HEK293T (cell line): ENCODE data around the gene RET.

Experiments
- CTCF ChIA-PET: fragments of 350-600 bp; formaldehyde crosslinking; extraction: SDS; loops from one replicate; lab custom pipeline; 2021; ENCODE audit warnings: antibody characterized with exemption, inconsistent platforms; lab: Yijun Ruan, JAX
- POLR2A ChIA-PET: fragments of 350-600 bp; formaldehyde crosslinking; extraction: SDS; loops from one replicate; lab custom pipeline; 2020; ENCODE audit warnings: antibody characterized with exemption, inconsistent platforms; lab: Yijun Ruan, JAX
- DNase-seq: peaks from one replicate; pipeline ENCODE4 v3.0.0; 2012; ENCODE audit warnings: mixed read lengths; ENCODE audit errors: extremely low spot score
- ARNT ChIP-seq: fragments of 450-650 bp; IDR thresholded peaks from 2 replicates; pipeline ENCODE4 v1.6.1; 2017; ENCODE audit warnings: mild to moderate bottlenecking
- BHLHE40 ChIP-seq: fragments of 450-650 bp; IDR thresholded peaks from 2 replicates; pipeline ENCODE4 v1.6.1; 2016; ENCODE audit warnings: mild to moderate bottlenecking, moderate library complexity, borderline replicate concordance
- CTBP1 ChIP-seq: fragments of 450-650 bp; IDR thresholded peaks from 2 replicates; pipeline ENCODE4 v1.6.1; 2016; ENCODE audit warnings: borderline replicate concordance
- ELF4 ChIP-seq: fragments of 450-650 bp; IDR thresholded peaks from 2 replicates; pipeline ENCODE4 v1.6.1; 2017; ENCODE audit warnings: antibody characterized with exemption
- FOXA1 ChIP-seq: fragments of 450-650 bp; IDR thresholded peaks from 2 replicates; pipeline ENCODE4 v1.6.1; 2016; ENCODE audit warnings: mild to moderate bottlenecking
- FOXK2 ChIP-seq: fragments of 450-650 bp; IDR thresholded peaks from 2 replicates; pipeline ENCODE4 v1.6.1; 2016; ENCODE audit warnings: mild to moderate bottlenecking
- FOXM1 ChIP-seq: fragments of 450-650 bp; IDR thresholded peaks from 2 replicates; pipeline ENCODE4 v1.6.1; 2017; ENCODE audit warnings: mild to moderate bottlenecking, borderline replicate concordance
- HDGF ChIP-seq: fragments of 450-650 bp; IDR thresholded peaks from 2 replicates; pipeline ENCODE4 v1.6.1; 2017; ENCODE audit warnings: antibody characterized with exemption, borderline replicate concordance
- L3MBTL2 ChIP-seq: fragments of 450-650 bp; conservative IDR thresholded peaks from 2 replicates; pipeline ENCODE4 v1.6.1; 2016; ENCODE audit warnings: mild to moderate bottlenecking
- LEF1 ChIP-seq: fragments of 450-650 bp; IDR thresholded peaks from 2 replicates; pipeline ENCODE4 v1.6.1; 2017; ENCODE audit warnings: mild to moderate bottlenecking, borderline replicate concordance
- NFRKB ChIP-seq: fragments of 450-650 bp; IDR thresholded peaks from 2 replicates; pipeline ENCODE4 v1.6.1; 2016; ENCODE audit warnings: mild to moderate bottlenecking, moderate library complexity
- SP1 ChIP-seq: fragments of 450-650 bp; IDR thresholded peaks from 2 replicates; pipeline ENCODE4 v1.6.1; 2017
- SUZ12 ChIP-seq: fragments of 450-650 bp; IDR thresholded peaks from 2 replicates; pipeline ENCODE4 v1.6.1; 2016; ENCODE audit warnings: mild to moderate bottlenecking
- TARDBP ChIP-seq: fragments of 450-650 bp; IDR thresholded peaks from 2 replicates; pipeline ENCODE4 v1.6.1; 2016
- ZNF384 ChIP-seq: fragments of 450-650 bp; IDR thresholded peaks from 2 replicates; pipeline ENCODE4 v1.6.1; 2016
- TF ChIP-seq, protein P1 (sequence below): fragments of 450-650 bp; IDR thresholded peaks from 2 replicates; pipeline ENCODE4 v1.6.1; 2016

Gene RET

DNA sequence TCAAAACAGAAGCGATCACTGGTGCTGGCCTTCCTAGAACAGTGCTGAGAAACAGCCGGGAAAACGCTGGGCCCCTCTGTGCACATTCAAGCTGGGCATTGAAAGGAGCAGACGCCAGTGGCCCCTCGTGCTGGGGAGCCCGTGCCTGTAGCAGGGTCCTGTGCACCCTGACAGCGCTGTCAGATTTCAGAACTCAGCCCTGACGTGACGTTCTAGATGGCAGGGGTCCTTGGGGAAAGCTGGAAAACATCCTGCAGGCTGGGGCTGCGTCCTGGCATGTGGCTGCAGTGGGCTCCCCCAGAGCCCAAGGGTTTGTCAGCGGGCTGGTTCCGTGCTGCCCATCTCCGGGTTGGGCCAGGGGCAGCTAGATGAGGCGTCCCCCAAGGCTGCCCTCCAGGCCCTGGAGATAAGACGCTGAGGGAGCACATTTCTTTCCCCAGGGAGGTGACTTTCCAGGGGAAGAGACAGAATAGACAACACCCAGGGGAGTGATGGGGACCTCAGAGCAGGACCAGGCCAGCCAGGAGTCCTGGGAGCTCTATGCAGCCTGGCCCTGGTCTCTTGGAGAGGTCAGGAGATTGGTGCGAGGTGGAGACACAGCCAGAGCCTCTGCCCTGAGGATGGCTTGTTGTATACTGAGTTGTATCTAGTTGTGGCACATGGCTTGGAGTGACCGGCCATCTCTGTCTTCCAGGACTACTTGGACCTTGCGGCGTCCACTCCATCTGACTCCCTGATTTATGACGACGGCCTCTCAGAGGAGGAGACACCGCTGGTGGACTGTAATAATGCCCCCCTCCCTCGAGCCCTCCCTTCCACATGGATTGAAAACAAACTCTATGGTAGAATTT is 49.2 kb downstream of the RET start:
- ChIA-PET CTCF (no interaction called here), POLR2A (no interaction called here)
- no peak for DNase-seq
- TF ChIP-seq FOXM1 (no peak), ZNF384 (no peak), L3MBTL2 (no peak), FOXK2 (no peak), HDGF (no peak), FOXA1 (no peak), ELF4 (no peak), LEF1 (no peak), SUZ12 (no peak), NFRKB (no peak), TARDBP (no peak), BHLHE40 (no peak), SP1 (no peak), ARNT (no peak), CTBP1 (no peak)
- TF ChIP-seq, protein P1, sequence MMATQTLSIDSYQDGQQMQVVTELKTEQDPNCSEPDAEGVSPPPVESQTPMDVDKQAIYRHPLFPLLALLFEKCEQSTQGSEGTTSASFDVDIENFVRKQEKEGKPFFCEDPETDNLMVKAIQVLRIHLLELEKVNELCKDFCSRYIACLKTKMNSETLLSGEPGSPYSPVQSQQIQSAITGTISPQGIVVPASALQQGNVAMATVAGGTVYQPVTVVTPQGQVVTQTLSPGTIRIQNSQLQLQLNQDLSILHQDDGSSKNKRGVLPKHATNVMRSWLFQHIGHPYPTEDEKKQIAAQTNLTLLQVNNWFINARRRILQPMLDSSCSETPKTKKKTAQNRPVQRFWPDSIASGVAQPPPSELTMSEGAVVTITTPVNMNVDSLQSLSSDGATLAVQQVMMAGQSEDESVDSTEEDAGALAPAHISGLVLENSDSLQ = no peak

GRCh38 chr10:43126759-43127424 is 50.0 kb downstream of the RET start:
- POLR2A ChIA-PET = no interaction called here
- no peak for DNase-seq
- CTCF ChIA-PET = no interaction called here
- TF ChIP-seq ARNT (no peak), BHLHE40 (no peak), NFRKB (no peak), FOXM1 (no peak), LEF1 (no peak), FOXA1 (no peak), SUZ12 (no peak), TARDBP (no peak), HDGF (no peak), ZNF384 (no peak), ELF4 (no peak), FOXK2 (no peak), CTBP1 (no peak), SP1 (no peak), L3MBTL2 (no peak)
- TF ChIP-seq, protein P1 = no peak

DNA sequence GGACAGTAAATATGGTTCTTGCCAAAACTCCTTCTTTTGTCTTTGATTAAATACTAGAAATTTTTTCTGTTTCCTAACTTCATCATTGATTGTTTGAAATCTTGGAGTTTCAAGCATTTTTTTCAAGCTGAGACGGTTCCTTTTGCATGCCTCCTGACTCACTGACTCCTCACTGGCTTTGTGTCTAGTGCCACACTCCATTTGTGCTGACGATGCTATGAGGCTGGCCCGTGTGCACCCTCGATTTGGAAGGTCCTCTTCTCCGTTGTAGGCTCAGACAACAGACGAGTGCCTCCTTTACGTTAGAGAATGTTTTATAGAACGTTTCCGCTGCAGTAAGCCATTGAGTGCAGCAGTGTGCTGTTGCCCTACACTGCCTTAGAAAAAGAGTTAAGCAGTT is 50.6 kb downstream of the RET start:
- TF ChIP-seq ZNF384 = no peak
- TF ChIP-seq FOXM1 = no peak
- no peak for TF ChIP-seq TARDBP
- no peak for TF ChIP-seq FOXA1
- TF ChIP-seq BHLHE40 = no peak
- TF ChIP-seq ARNT = no peak
- no peak for TF ChIP-seq SP1
- no peak for TF ChIP-seq HDGF
- ChIA-PET POLR2A (no interaction called here), CTCF (no interaction called here)
- no peak for DNase-seq

- TF ChIP-seq FOXA1 = no peak
- TF ChIP-seq CTBP1 = no peak
- no peak for TF ChIP-seq SP1
- no peak for TF ChIP-seq BHLHE40
- TF ChIP-seq NFRKB = no peak
- TF ChIP-seq LEF1 = no peak
- no peak for TF ChIP-seq FOXM1
- no peak for TF ChIP-seq L3MBTL2
- TF ChIP-seq ARNT = no peak
- TF ChIP-seq SUZ12 = no peak
- no peak for TF ChIP-seq ELF4
- no peak for TF ChIP-seq TARDBP
- TF ChIP-seq ZNF384 = no peak
- TF ChIP-seq FOXK2 = no peak
- no peak for TF ChIP-seq HDGF
- TF ChIP-seq, protein P1 = no peak
- ChIA-PET CTCF (no interaction called here), POLR2A (interaction anchor here (2.0 kb wide), 1 partner anchor 10 kb away, joined by 8 read pairs; the partner anchor contains the start of gene CSGALNACT2)
- DNase-seq = no peak
Measured at GRCh38 chr10:43128331-43128730, 51.5 kb downstream of the RET start.

DNA sequence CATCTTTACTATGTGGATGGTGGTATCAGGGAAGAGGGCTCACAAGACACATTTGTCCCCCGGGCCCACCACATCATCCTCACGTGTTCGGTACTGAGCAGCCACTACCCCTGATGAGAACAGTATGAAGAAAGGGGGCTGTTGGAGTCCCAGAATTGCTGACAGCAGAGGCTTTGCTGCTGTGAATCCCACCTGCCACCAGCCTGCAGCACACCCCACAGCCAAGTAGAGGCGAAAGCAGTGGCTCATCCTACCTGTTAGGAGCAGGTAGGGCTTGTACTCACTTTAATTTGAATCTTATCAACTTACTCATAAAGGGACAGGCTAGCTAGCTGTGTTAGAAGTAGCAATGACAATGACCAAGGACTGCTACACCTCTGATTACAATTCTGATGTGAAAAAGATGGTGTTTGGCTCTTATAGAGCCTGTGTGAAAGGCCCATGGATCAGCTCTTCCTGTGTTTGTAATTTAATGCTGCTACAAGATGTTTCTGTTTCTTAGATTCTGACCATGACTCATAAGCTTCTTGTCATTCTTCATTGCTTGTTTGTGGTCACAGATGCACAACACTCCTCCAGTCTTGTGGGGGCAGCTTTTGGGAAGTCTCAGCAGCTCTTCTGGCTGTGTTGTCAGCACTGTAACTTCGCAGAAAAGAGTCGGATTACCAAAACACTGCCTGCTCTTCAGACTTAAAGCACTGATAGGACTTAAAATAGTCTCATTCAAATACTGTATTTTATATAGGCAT is 52.3 kb downstream of the RET start:
- ChIA-PET POLR2A (interaction anchor here (2.0 kb wide), 1 partner anchor 9 kb away, joined by 8 read pairs; the partner anchor contains the start of gene CSGALNACT2), CTCF (no interaction called here)
- DNase-seq = no peak
- no peak for TF ChIP-seq SP1
- TF ChIP-seq HDGF = no peak
- TF ChIP-seq ARNT = no peak
- no peak for TF ChIP-seq ELF4
- TF ChIP-seq CTBP1 = no peak
- no peak for TF ChIP-seq FOXK2
- no peak for TF ChIP-seq FOXA1
